Activated CD4-positive, CD25-positive, alpha-beta regulatory T cell treated with anti-CD3 and anti-CD28 coated beads, Interleukin-2, amount 50 U/mL, for 16 hours (primary cell): Measurements from ENCODE around the gene CCDC57.
A peak's percentile ranks its signal among the peaks of the same experiment; 100 is the strongest.

Source experiments
- DNase-seq: peaks from one replicate; pipeline ENCODE4 v3.0.0-alpha.2; 2020; ENCODE audit warnings: low read depth, low spot score

The CCDC57 gene

GRCh38 chr17:82246365-82247181 lies 33.9 kb upstream of the CCDC57 start:
- no peak for DNase-seq

DNA sequence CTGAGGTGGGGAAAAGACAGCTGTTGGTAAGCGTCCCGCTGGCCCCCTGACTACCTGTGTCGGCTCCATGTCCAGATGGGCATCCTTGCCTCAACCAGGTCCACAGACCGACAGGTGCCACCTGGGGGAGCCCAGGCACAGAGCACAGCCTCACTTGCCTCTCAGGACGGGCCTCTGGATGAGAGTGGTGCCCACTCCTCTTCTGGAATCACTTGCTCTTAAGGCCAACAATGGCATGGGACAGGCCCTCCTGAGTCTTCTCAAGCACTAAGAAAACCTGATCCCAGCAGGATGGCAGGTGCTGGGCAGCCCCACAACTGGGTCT lies 33.4 kb upstream of the CCDC57 start:
- DNase-seq, result no peak

DNA sequence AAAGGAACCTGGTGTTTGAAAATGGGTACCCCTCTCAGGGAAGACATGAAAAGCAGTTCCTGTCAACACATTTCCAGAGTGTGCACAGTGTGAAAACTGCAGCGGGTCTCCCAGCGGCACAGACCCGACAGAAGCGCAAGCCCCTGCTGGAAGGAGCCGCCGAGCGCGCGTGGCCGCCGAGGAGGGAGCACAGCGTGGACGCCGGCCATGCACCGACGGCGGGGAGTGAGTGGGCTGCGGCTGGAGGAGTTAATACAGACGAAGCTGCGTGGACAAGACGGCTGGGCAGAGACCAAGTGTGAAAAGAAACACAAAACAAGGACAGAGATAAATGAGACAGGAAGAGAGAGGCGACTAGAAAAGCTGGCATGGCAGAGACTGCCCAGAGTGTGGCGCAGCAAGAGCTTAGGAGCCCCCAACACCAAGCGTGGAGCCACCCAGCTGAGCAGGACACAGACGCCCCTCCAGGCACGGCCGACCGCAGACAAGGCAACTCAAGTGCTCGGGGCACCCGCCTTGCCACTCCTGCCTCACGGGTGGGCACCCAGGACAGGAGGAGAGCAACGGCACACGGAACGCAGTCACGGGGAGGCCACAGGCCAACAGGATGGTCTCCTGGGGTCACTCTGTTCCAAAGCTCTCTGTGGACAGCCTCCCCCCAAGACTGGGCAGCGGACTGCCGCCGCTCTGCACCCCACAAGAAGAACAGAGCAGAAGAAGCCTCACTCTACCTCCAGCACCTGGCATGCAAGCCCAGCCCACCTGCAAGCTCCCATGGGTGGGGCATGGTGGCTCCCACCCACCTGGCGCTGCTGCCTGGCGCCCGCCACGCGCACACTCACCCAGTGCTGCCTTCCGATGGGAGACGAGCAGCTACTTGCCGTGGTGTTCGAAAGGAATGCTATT lies 32.7 kb upstream of the CCDC57 start:
- no peak for DNase-seq

- DNase-seq, result no peak
Observed at GRCh38 chr17:82244413-82245133, 31.9 kb upstream of the CCDC57 start.

GRCh38 chr17:82243648-82244412 lies 31.2 kb upstream of the CCDC57 start:
- no peak for DNase-seq

DNA sequence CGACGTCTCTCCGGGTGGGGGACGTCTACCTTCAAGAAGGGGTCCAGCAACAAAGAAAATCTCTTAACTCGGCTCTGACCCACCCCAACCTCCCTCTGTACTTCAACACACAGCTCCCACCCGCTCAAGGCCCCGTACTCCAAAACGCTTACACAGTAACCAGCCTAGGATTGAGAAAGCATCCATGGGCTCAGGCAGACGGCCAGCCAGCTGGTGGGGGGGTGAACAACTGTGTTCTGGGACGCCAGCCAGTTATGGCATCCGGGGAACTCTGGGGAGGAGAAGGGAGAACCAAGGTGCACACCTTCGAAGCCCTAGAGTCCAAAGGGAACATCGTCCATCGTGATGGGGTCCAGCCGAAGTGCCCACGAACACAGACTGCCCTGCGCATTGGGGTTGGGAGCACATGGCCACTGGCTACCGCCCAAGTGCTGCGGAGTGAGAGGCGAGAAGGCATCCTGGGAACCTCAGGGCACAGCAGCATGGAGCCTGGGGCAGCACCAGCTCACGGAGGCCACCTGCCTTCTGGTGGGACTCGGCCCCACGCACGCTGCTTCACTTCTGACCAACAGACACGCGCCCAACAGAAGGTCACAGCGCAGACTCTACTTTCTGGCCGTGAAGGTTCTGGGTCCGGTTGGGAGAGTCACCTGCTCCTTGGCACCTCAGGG lies 30.5 kb upstream of the CCDC57 start:
- no peak for DNase-seq

DNA sequence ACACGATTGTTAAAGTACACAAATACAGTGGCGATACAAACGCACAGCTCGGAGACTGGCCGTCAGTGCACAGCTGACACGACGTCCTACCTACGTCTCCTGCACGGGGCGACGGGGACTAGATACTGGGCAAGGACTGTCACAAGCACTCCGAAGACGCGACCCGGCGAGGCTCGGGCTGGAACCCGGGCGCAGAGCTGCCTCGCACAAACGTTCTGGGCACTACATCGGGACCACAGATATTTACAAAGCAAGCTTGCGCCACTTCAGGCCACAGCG lies 30.0 kb upstream of the CCDC57 start:
- no peak for DNase-seq

- DNase-seq, result no peak
Observed at GRCh38 chr17:82241926-82242697, 29.5 kb upstream of the CCDC57 start.

- DNase-seq, result no peak
Observed at GRCh38 chr17:82241183-82241925, 28.7 kb upstream of the CCDC57 start.

- no peak for DNase-seq
Observed at GRCh38 chr17:82240506-82241182, 28.0 kb upstream of the CCDC57 start.

DNA sequence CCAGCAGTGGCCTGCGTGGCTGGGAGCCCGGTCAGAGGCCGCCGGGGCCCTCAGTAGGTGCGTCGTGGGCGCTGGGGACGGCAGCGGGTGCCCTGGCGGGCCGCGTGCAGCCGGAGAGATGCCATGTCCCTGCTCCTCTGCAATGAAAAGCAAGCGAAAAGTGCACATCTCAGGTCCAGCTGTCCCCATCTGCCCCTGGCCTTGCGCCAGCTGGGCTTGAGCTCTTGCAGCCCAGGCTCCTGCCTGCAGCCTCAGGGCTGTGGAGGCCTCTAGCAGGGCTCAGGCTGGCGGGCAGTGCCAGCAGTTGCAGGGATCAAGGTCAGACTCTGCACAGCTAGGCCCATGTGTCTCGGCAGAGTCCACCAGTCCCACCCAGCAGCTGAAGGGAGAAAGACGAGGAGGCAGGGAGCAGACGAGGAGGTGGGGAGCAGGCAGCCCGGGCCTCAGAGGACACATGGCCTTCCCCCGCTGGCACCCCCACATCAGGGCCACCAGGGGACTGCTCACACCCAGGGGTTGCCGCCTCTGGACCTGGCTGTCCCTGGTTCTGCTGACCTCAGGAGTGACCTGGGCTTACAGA lies 27.4 kb upstream of the CCDC57 start:
- no peak for DNase-seq

DNA sequence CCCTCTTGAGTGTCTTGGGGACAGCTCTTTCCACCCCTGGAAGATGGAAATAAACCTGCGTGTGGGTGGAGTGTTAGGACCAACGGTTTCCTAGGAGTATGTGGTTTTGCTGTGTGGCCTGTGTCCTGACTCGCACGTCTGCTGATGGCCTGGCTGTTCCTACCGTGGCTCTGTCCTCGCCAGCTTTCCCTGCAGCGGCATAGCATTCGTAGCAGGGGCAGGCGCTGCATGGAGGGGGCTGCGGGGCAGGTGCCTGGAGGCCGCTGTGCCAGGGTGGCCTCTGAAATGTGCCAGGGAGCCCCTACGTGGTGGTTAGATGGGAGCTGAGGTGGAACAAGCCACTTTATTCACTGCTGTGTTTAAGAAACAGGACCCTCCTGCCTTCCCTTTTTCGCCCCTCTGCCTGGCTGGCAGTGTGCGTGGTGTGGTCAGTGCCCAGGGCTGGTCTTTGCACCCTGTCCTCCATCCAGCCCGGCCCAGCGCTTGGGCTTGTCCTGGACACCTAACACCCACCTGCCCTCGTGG lies 26.8 kb upstream of the CCDC57 start:
- DNase-seq, result no peak

- DNase-seq, result peak; percentile 40
Observed at GRCh38 chr17:82238472-82239201, 26.0 kb upstream of the CCDC57 start.

GRCh38 chr17:82237746-82238471 lies 25.3 kb upstream of the CCDC57 start:
- no peak for DNase-seq

- no peak for DNase-seq
Observed at GRCh38 chr17:82237083-82237745, 24.6 kb upstream of the CCDC57 start.

DNA sequence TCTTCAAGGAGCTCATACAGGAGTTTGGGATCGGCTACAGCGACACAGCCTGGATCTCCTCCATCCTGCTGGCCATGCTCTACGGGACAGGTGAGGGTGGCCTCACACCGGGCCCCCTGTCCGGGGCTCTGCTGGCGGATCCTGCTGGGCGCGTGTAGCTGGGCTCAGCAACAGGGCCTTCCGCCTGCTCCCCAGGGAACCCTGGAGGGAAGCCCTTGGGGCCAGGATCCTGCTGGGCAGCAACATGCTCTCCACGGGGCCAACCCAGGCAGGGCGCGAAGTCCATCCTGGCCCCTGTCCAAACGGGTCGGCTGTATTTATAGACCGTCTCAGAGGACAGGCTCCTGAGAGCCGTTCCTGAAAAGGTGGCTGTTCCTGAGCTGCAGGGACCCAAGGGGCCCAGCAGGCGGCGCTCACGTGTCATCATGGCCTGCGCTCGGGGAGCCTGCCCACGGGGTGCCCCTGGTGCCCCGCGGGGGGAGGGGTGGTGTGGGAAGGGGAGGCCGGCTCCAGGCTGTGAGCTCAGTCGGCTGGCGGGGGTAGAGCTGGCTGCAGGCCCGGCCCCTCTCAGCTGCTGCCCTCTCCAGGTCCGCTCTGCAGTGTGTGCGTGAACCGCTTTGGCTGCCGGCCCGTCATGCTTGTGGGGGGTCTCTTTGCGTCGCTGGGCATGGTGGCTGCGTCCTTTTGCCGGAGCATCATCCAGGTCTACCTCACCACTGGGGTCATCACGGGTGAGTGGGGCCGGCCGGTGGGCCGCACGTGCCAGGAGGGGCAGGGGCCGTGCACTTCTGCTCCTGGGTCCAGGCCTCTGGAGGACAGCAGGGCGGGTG lies 23.7 kb upstream of the CCDC57 start:
- DNase-seq, result peak; percentile 55
